Kidney (tissue), 14 donors: ENCODE measurements around the gene NOX5. TPM values are rescaled to one million over a fixed set of nuclear protein-coding genes. Genes with fewer than 3 reads are reported as not detected.

Source experiments
- DNase-seq, 5 donors: peaks; one replicate each; pipeline ENCODE4 v3.0.0-alpha.2; 2013 to 2020
- FAIRE-seq: peaks from 2 replicates; lab custom pipeline; 2012; peaks lifted over from hg19 to GRCh38; lab: Jason Lieb, UNC
- H3K27ac ChIP-seq, 2 donors: one replicate each; pipeline ENCODE4 v1.7.0; 2013; ENCODE audit warnings: low read depth in 2 of 2, low read length in 2 of 2, inconsistent platforms in 1 of 2
- H3K27me3 ChIP-seq: one replicate; pipeline ENCODE4 v1.7.1; 2013; ENCODE audit warnings: low read length, inconsistent platforms; ENCODE audit not compliant: control insufficient read depth, insufficient read depth
- H3K36me3 ChIP-seq, 3 donors: one replicate each; pipeline versions ENCODE4 v1.7.0 to v1.7.1; 2013; ENCODE audit warnings: low read length in 3 of 3, control low read depth in 1 of 3, inconsistent platforms in 1 of 3; ENCODE audit not compliant: insufficient read depth in 3 of 3, control insufficient read depth in 2 of 3
- H3K4me1 ChIP-seq, 3 donors: one replicate each; pipeline versions ENCODE4 v1.7.0 to v1.7.1; 2013; ENCODE audit warnings: low read length in 3 of 3, inconsistent platforms in 1 of 3, low read depth in 1 of 3; ENCODE audit not compliant: control insufficient read depth in 2 of 3, insufficient read depth in 2 of 3
- H3K4me3 ChIP-seq, 3 donors: one replicate each; pipeline versions ENCODE4 v1.7.0 to v1.8.1; 2013; ENCODE audit warnings: low read length in 3 of 3, control low read depth in 1 of 3, inconsistent platforms in 1 of 3
- H3K9ac ChIP-seq, 3 donors: one replicate each; pipeline versions ENCODE4 v1.7.0 to v1.7.1; 2013; ENCODE audit warnings: low read length in 3 of 3, control low read depth in 1 of 3, inconsistent platforms in 1 of 3
- H3K9me3 ChIP-seq, 3 donors: one replicate each; pipeline versions ENCODE4 v1.7.0 to v1.7.1; 2013; ENCODE audit warnings: low read length in 3 of 3, control low read depth in 1 of 3, inconsistent platforms in 1 of 3; ENCODE audit not compliant: control insufficient read depth in 2 of 3, insufficient read depth in 1 of 3
- CTCF ChIP-seq: IDR thresholded peaks from 3 replicates; pipeline ENCODE4 v1.5.1; 2012; ENCODE audit warnings: mild to moderate bottlenecking, moderate library complexity, borderline replicate concordance; ENCODE audit not compliant: insufficient read depth; ENCODE audit errors: extremely low read depth
- intact Hi-C: fragments of 100-400 bp; cut with DNase I; formaldehyde crosslinking; loops from one replicate; pipeline ENCODE4 v1.11.1; 2022
- polyA plus RNA-seq: library from polyadenylated mRNA; stranded (reverse); fragments of 350-450 nt; fragmentation: Illumina TruSeq; extraction: RNeasy Lipid Tissue Mini Kit (QIAGEN cat#74804); gene quantifications from one replicate; pipeline ENCODE4 v1.2.3, GENCODE V29; 2014; ENCODE audit warnings: low read depth, low replicate concordance; ENCODE audit not compliant: insufficient read depth
- total RNA-seq: library from RNA; stranded (reverse); fragmentation: NEBNext Ultra II Directional; extraction: Animal tissue kit (Norgen Biotek cat#: 25700); gene quantifications from one replicate; pipeline ENCODE4 v1.2.1, GENCODE V29; 2021
- donor health status: control.
- donor health status: control.
- donor health status: control.
- donor health status: control.
- donor health status: control.
- donor health status: DM: yes; HTN: yes; CAD: no.
- donor health status: Normal renal cell carcinoma (clear cell type).

The NOX5 gene
- total and polyA plus RNA-seq, 2 donors from 2014 or later = 0.19 to 0.60 TPM

GRCh38 chr15:69069996-69070395, 55.5 kb downstream of the NOX5 start:
- no peak for FAIRE-seq

GRCh38 chr15:69070396-69070795, 55.9 kb downstream of the NOX5 start:
- H3K27ac ChIP-seq = no peak overlapping the region
- no peaks in the 10 kb centered on the region for H3K27me3 ChIP-seq
- H3K9ac ChIP-seq = no peak overlapping the region
- FAIRE-seq = no peak
- H3K9me3 ChIP-seq = peaks cover 0 to 6% (median 0%) of the 10 kb centered on the region in 3 donors
- TF ChIP-seq CTCF = no peak
- no peaks in the 10 kb centered on the region for H3K36me3 ChIP-seq
- peaks cover 0 to 13% (median 5%) of the 10 kb centered on the region in 3 donors for H3K4me1 ChIP-seq
- intact Hi-C loops = loop anchor here (10.0 kb wide), 1 partner anchor 194 kb away; no protein-coding TSS in a partner anchor
- no peak for DNase-seq
- no peak overlapping the region for H3K4me3 ChIP-seq

More at GRCh38 chr15:69069996-69070395, 55.5 kb downstream of the NOX5 start:
- Histone ChIP-seq H3K4me3 (no peak overlapping the region), H3K27me3 (no peaks in the 10 kb centered on the region), H3K27ac (no peak overlapping the region), H3K9me3 (peaks cover 0 to 6% (median 0%) of the 10 kb centered on the region in 3 donors), H3K4me1 (peaks cover 0 to 9% (median 2%) of the 10 kb centered on the region in 3 donors), H3K36me3 (no peaks in the 10 kb centered on the region), H3K9ac (no peak overlapping the region)
- DNase-seq = no peak
- intact Hi-C loops = loop anchor here (10.0 kb wide), 1 partner anchor 195 kb away; no protein-coding TSS in a partner anchor
- TF ChIP-seq CTCF = no peak

- Histone ChIP-seq H3K27ac (no peak overlapping the region), H3K36me3 (no peaks in the 10 kb centered on the region), H3K9ac (no peak overlapping the region), H3K4me1 (peaks cover 0 to 14% (median 5%) of the 10 kb centered on the region in 3 donors), H3K4me3 (no peak overlapping the region), H3K9me3 (peaks cover 0 to 6% (median 0%) of the 10 kb centered on the region in 3 donors), H3K27me3 (no peaks in the 10 kb centered on the region)
- FAIRE-seq = no peak
- peak in 3 of 5 donors; percentile 24 to 51 (median 33) for DNase-seq
- no peak for TF ChIP-seq CTCF
- intact Hi-C loops = loop anchor here (10.0 kb wide), 1 partner anchor 194 kb away; no protein-coding TSS in a partner anchor
Observed at GRCh38 chr15:69071260-69071659, 56.8 kb downstream of the NOX5 start.
